GM04503 (cell line): ENCODE results near the gene HEPACAM.

Experiments
- DNase-seq: peaks from one replicate; pipeline ENCODE4 v3.0.0-alpha.2; 2012; ENCODE audit warnings: low read depth

Gene HEPACAM

GRCh38 chr11:124943254-124943616, 7.4 kb upstream of the HEPACAM start:
- no peak for DNase-seq

DNA sequence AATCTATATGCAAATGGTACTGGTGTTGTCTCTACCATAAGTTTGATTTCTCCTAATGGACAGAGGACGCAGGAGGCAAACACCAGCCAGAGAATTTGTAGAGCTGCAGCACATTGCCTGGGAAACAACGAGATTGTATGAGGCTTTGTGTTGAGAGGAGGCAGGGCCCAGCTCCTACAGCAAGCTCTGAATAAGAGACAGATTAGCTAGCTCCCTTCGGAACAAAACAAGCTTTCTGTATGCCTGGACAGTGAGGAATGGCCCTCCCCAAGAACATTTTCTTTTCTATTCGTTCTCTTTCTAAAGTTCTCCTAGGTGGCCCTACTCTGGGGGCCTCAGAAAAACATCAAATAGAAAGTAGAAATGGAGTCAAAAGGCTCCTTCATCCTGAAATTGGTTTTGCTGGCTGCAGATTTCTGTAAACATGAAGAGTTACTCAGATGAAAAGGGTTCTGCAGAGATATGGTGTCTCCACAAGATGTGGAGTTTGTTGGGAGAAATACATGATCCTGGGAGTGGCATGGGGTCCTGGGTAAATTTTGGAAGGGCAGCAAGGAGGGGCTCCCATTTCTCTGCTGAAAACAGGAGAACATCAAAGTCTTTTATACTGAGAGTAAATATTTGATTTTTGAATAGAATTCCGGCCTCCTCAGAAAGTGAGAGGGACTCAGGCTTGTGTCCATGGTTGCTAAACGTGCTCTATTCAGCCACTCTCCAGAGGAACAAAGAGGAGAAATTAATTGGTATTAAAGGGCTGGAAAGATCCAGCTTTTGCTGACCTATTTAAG, 6.8 kb upstream of the HEPACAM start:
- no peak for DNase-seq

DNA sequence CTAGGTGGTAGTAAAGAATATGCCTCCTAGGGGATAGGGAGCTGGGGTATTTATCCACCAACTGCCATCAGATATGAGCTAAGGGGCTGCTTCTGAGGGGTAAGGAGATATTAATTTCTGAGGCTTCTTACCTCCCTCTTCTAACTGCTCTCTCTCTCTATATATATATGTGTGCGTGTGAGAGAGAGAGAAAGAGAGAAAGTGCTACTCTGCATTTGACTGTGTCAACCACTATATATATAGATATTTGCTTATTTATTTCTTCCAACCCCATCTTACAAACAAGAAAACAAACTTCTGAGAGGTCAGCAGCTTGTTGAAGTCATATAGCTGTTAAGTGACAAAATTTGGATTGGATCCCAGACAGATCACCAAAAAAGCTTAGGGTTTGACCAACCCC, 5.9 kb upstream of the HEPACAM start:
- no peak for DNase-seq

DNA sequence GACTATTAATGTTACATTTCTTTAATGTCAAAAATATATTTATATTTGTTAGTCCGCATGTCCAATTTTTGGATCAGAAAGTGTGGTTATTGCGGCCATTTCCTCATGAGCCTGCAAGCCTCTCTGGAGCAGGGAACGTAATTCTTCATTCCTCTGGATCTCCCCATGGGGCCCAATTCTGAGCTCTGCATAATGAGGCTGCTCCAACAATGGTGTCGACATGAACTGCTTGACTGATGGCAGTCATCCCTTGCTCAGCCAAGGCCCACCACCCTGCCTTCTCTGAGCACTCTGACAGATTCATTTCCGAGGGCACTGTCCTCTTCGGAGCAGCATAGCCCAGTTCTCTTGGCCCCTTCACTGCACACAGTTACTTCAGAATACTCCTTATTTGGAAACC, 3.1 kb upstream of the HEPACAM start:
- no peak for DNase-seq

- no peak for DNase-seq
These were observed 2.4 kb upstream of the HEPACAM start for GRCh38 chr11:124938206-124938765.

GRCh38 chr11:124937336-124937935, 1.6 kb upstream of the HEPACAM start:
- DNase-seq, result no peak

GRCh38 chr11:124934862-124935547, 842 bp downstream of the HEPACAM start:
- peak; percentile 56 for DNase-seq

GRCh38 chr11:124930799-124931198, 5.0 kb downstream of the HEPACAM start:
- no peak for DNase-seq

DNA sequence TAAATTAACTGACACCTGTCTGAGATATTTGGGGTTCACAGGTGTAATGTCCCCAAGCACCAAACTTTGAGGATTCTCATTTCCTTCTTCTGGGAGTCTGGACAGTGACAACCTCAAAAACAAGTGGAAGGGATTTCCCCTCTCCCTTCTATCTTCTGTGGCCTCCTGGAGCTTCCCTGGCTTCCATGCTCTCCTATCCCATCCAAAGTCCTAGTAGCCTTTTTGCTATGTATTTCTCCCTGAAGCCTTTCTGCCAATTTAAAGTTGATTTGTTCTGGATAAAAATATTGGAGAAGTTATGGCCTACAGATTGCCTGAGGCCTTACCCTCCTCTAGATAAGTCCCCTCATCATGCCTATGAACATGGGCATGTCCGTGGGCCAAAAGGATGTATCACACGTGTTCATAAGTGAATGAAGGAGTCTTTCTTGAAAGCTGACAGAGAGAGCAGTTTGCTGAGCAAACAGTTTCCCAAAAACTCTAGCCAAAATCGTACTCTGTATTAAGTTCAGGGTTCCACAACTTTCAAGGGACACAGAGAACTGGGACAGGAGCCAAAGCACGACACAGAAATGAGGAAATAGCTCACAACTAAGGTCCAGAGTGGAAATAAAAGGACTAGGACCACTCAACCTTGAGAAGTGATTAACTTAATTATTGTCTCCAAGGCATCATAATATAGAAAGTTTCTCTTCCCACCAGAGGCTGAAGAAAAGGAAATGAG, 6.7 kb downstream of the HEPACAM start:
- DNase-seq, result no peak

- no peak for DNase-seq
These were observed 12.6 kb downstream of the HEPACAM start for GRCh38 chr11:124923296-124923695.

DNA sequence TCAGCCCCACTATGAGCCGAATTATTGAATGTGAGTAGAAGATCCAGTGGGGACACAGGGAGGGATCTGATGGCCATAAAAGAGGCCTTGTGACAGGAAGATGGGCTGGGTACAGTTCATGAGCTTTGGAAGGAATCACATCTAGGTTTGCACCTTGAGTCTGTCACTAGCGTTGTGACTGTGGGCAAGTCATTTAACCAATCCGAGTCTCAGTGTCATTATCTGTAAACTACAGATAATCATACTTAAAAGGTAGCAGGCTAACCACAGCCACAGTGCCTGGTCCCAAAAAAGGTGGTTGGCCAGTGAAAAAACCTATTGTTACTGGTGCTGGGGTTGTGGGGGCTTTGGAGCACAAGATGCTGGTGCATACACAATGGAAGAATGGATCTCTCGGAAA, 13.0 kb downstream of the HEPACAM start:
- DNase-seq, result no peak

DNA sequence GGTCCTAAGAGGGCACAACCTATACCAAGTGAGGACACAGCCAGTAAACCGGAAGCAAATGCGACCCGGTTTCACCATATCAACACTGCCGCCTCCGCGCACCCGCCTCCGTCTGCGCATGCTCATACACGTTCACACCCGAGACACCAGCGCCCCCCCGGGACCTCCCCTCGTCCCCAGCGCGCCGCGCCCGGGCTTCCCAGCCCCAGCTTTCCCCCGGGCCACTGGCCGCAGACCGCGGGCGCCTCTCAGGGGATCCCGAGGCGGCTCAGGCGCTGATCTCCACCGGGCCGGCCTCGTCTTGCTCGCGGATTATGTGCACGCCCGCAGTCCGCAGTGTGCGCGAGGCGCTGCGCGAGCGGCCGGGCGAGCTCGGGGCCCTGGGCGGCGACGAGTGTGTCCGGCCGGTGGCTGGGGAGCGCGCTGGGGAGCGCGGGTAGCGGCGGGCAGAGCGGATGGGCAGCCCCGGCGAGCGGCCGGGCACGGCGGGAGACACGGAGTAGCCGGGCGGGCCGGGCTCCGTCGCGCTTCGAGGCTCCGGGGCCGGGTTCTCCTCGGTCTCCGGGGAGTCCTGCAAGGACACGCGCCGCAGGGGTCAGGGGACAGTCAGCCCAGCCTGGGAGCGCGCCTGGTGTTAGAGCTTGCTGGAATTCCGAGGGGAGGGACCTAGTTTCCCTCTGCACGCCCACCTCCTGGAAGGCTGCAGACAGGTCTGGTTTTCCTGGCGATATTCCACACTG, 14.8 kb downstream of the HEPACAM start:
- DNase-seq, result no peak

DNA sequence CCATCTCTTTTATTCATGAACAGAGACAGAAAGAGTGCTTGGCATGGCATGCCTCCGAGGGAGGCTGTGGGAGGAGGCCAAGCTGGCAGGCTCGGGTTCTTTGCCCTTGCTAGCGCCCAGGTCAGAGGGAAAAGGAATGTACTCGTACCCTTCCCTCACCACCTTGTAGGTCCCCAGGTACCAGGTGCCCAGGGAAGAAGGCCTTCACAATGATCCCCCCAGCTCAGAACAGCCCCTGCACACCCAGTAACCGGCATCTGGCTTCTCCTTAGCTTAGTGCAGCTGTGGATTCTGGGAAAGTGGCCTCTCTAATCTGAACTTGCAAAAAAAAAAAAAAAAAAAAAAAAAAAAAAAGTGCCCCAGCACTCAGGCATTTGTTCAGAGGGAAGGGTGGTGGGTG, 15.5 kb downstream of the HEPACAM start:
- no peak for DNase-seq

- DNase-seq, result no peak
These were observed 15.9 kb downstream of the HEPACAM start for GRCh38 chr11:124919898-124920297.

GRCh38 chr11:124918950-124919349, 16.9 kb downstream of the HEPACAM start, which contains the start of gene HEPN1:
HEPN1 (plus strand) TSS chr11:124919250.
- DNase-seq, result no peak

DNA sequence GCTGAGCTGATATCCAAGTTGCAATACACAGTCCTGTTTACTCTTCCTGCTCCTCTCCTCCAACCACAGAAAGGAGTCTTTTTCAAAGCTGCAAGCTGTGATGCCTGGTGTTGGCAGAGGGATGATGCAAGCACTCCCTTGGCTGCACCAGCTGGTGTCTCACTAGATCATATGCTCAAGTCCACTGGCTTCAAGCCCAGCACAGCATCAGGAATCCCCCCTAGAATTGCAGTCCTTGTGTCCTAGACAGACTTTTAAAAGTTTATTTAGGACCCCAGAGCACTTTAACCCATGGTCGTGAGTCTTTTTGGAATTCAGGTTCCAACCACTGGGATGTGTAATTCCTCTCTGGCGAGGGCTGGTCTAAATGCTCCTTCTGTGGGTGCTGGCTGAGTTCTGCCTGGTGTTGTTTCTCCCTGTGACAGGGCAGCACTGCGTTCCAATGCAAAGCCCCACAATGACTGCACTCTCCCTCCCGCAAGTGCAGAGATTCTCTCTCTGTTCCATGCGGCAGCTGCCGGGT, 18.7 kb downstream of the HEPACAM start:
- no peak for DNase-seq

- no peak for DNase-seq
These were observed 19.5 kb downstream of the HEPACAM start for GRCh38 chr11:124916370-124916710.

DNA sequence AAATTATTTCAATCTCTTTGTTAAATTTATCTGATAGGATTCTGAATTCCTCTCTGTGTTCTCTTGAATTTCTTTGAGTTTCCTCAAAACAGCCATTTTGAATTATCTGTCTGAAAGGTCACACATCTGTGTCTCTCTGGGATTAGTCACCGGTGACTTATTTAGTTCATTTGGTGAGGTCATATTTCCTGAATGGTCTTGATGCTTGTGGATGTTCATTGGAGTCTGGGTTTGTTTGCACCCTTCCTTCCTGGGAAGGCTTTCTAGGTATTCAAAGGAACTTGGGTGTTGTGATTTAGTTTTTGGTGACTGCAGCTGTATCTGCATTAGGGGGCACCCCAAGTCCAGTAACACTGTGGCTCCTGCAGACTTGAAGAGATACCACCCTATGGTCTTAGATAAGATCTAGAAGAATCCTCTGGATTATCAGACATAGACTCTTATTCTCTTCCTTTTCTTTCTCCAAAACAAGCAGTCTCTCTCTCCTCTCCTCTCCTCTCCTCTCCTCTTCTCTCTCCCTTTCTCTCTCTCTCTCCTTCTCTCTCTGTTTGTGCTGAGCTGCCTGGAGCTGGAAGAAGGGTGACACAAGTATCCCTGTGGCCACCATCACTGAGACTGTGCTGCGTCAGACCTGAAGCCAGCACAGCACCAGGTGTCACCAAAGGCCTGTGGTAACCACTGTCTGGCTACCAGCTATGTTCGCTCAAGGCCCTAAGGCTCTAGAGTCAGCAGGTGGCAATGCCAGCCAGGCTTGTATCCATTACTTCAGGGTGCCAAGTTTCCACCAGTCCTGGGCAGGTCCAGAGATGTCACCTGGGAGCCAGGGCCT, 20.1 kb downstream of the HEPACAM start:
- DNase-seq, result no peak

GRCh38 chr11:124902616-124903015, 33.2 kb downstream of the HEPACAM start:
- no peak for DNase-seq

- DNase-seq, result peak; percentile 71
These were observed 35.4 kb downstream of the HEPACAM start for GRCh38 chr11:124900464-124900863.
